Thyroid gland (tissue), 4 donors: ENCODE data around the gene MAPKAPK5. TPM values are rescaled to one million over a fixed set of nuclear protein-coding genes. Genes with fewer than 3 reads are reported as not detected.

Experiments used
- DNase-seq, 2 donors: peaks; one replicate each; pipeline ENCODE4 v3.0.0-alpha.2; 2019
- H3K27ac ChIP-seq, 3 donors: fragments of 200-600 bp; sonication (generic); 1 replicate in 2 of 3; 2 replicates in 1 of 3; pipeline ENCODE4 v1.5.1; 2016 to 2019; ENCODE audit warnings: mild to moderate bottlenecking in 1 of 3, moderate library complexity in 1 of 3
- H3K27me3 ChIP-seq: fragments of 200-600 bp; sonication (generic); one replicate; pipeline ENCODE4 v1.5.1; 2019
- H3K36me3 ChIP-seq, 2 donors: fragments of 200-600 bp; sonication (generic); one replicate each; pipeline ENCODE4 v1.5.1; 2016 to 2019
- H3K4me1 ChIP-seq, 2 donors: fragments of 200-600 bp; sonication (generic); one replicate each; pipeline ENCODE4 v1.5.1; 2017 to 2019
- H3K4me3 ChIP-seq, 3 donors: fragments of 200-600 bp; sonication (generic); replicated peaks in 1 of 3; 1 replicate in 2 of 3; 2 replicates in 1 of 3; pipeline ENCODE4 v1.5.1; 2016; ENCODE audit warnings: mild to moderate bottlenecking in 1 of 3
- H3K9me3 ChIP-seq: fragments of 200-600 bp; sonication (generic); one replicate; pipeline ENCODE4 v1.5.1; 2017
- POLR2A ChIP-seq, 2 donors: fragments of 450-650 bp; IDR thresholded peaks; one replicate each; pipeline ENCODE4 v1.6.1; 2017; ENCODE audit warnings: antibody characterized with exemption in 2 of 2, mild to moderate bottlenecking in 2 of 2, moderate library complexity in 1 of 2
- WGBS, 2 donors: methylation state at CpG; one replicate each; pipeline ENCODE4 v1.1.5; 2017; 5-methylcytosine and 5-hydroxymethylcytosine counted together
- intact Hi-C: fragments of 100-400 bp; cut with DNase I; formaldehyde crosslinking; loops from one replicate; pipeline ENCODE4 v1.15.1; 2023
- total RNA-seq, 4 donors: library from RNA; depleted of rRNA; stranded (reverse); fragments of >200 nt; gene quantifications; one replicate each; pipeline ENCODE4 v1.2.3, GENCODE V29; 2016
- TF ChIP-seq, protein P1 (sequence below), 6 experiments: fragments of 200-600 bp in 3 of 6; fragments of 450-650 bp in 3 of 6; sonication (generic) in 3 of 6; IDR thresholded peaks; one replicate each; pipeline ENCODE4 v1.5.1; 2016 to 2019; ENCODE audit warnings: antibody characterized with exemption in 6 of 6, mild to moderate bottlenecking in 2 of 6, inconsistent platforms in 1 of 6, moderate library complexity in 1 of 6

The MAPKAPK5 gene
- total RNA-seq, 4 donors from 2014 or later = 54.3 to 81.6 (median 60.0) TPM

DNA sequence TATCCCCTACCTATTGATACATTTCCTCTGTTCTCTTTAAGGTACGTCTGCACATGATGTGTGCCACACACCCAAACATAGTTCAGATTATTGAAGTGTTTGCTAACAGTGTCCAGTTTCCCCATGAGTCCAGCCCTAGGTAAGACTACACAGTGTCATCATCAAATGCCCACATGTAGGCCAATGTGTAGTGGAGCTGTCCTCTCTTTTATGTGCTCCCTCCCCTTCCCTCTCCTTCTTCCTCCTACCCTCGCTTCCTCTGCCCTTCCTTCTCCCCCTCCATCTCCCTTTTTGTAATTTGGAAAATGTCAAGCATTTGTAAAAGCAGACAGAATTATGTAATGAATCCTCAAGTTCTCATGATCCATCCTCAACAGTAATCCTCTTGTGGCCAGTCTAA lies 25.5 kb downstream of the MAPKAPK5 start:
- TF ChIP-seq, protein P1, sequence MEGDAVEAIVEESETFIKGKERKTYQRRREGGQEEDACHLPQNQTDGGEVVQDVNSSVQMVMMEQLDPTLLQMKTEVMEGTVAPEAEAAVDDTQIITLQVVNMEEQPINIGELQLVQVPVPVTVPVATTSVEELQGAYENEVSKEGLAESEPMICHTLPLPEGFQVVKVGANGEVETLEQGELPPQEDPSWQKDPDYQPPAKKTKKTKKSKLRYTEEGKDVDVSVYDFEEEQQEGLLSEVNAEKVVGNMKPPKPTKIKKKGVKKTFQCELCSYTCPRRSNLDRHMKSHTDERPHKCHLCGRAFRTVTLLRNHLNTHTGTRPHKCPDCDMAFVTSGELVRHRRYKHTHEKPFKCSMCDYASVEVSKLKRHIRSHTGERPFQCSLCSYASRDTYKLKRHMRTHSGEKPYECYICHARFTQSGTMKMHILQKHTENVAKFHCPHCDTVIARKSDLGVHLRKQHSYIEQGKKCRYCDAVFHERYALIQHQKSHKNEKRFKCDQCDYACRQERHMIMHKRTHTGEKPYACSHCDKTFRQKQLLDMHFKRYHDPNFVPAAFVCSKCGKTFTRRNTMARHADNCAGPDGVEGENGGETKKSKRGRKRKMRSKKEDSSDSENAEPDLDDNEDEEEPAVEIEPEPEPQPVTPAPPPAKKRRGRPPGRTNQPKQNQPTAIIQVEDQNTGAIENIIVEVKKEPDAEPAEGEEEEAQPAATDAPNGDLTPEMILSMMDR (IDR thresholded peaks at IDR 0.05) = no peak
- TF ChIP-seq POLR2A (IDR thresholded peaks at IDR 0.05) = no peak
- Histone ChIP-seq H3K9me3 (no peaks in the 10 kb centered on the region), H3K4me1 (no peaks in the 10 kb centered on the region), H3K27me3 (no peaks in the 10 kb centered on the region), H3K27ac (no peak overlapping the region), H3K36me3 (peaks cover 18 to 44% of the 10 kb centered on the region in 2 donors), H3K4me3 (no peak overlapping the region)
- intact Hi-C loops = no loop called here
- no peak for DNase-seq
- WGBS, 2 donors = 94 to 95% methylated on average over 2 of the region's 2 CpGs

DNA sequence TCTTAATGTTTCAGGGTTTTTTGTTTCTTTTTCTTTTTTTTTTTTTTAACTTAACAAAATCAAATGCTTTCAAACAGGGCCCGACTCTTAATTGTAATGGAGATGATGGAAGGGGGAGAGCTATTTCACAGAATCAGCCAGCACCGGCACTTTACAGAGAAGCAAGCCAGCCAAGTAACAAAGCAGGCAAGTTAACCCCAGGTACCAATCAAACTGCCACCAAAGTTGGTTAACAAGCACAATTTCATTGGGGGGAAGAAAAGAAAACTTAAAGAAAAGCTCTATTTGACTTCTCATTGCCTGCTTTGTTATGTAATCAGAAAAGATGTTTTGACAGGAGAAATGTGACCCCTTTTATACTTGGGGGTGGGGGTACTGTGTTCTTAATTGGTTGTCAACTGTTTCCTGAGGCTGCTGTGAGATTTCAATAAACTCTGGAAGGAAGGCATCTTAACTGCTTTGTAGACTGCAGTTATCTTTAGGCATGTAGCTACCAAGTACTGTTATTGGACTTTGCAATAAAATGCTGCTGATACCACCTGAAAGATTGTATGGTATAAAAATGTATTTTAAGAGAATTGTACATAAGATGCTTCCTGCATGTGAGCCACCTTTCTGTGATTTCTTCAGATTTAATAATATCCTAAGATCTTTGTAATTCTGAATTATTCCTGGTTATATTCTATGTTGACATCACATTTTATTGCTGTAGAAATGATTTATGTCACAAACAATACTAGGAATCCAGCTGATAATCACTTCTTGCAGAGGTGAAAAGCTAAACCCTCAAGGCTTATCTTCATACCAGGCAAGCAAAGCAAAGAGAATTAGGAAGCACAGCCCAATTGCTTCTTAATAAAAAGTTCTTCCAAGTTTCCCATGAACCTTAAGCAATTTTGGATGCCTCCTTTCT lies 26.9 kb downstream of the MAPKAPK5 start:
- intact Hi-C loops = no loop called here
- DNase-seq = no peak
- no peaks in the 10 kb centered on the region for H3K9me3 ChIP-seq
- no peaks in the 10 kb centered on the region for H3K4me1 ChIP-seq
- H3K27ac ChIP-seq = no peak overlapping the region
- H3K27me3 ChIP-seq = no peaks in the 10 kb centered on the region
- peaks cover 18 to 45% of the 10 kb centered on the region in 2 donors for H3K36me3 ChIP-seq
- WGBS, 2 donors = 67 to 71% methylated on average over 2 of the region's 2 CpGs
- TF ChIP-seq, protein P1 (IDR thresholded peaks at IDR 0.05) = no peak
- TF ChIP-seq POLR2A (IDR thresholded peaks at IDR 0.05) = no peak
- H3K4me3 ChIP-seq = no peak overlapping the region

DNA sequence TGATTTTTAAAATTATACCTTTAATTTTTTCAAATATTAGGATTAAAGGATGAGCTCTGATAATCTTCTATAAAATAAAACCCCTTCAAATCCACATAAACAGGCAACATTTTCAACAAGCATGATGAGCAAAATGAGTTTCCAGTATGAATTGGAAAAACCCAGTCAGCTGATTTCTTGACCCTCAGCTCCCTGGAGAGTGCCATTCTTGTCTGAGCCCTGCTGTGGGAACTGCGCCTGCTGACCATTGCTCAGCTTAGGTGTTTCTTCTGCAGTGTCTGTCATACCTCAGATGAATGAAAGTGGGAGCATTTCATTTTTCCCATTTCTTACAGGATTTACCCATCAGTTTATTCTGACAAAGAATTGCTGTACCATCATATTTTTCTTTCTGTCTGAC lies 27.6 kb downstream of the MAPKAPK5 start:
- H3K4me3 ChIP-seq = no peak overlapping the region

DNA sequence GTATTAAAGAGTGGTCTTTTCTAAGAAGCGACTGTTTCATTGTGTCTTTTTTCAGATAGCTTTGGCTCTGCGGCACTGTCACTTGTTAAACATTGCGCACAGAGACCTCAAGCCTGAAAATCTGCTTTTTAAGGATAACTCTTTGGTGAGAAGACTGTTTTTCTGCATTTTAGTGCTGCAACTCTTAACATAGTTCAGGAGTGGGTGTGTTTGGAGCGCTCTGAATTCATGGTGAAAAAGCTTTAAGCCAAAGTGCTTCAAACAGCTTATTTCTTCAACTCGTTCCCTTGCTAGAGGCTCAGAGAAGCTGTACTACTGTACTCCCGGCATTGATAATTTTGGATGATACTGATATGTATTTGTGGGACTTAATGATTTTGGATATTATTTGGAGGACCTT lies 28.2 kb downstream of the MAPKAPK5 start:
- WGBS, 2 donors = 97 to 98% methylated on average over 6 of the region's 6 CpGs
- DNase-seq = no peak
- Histone ChIP-seq H3K36me3 (peaks cover 18 to 45% of the 10 kb centered on the region in 2 donors), H3K9me3 (no peaks in the 10 kb centered on the region), H3K27ac (no peak overlapping the region), H3K27me3 (no peaks in the 10 kb centered on the region), H3K4me3 (no peak overlapping the region), H3K4me1 (no peaks in the 10 kb centered on the region)
- TF ChIP-seq, protein P1 (IDR thresholded peaks at IDR 0.05) = no peak
- TF ChIP-seq POLR2A (IDR thresholded peaks at IDR 0.05) = no peak
- intact Hi-C loops = no loop called here

More for the DNA sequence above, 27.6 kb downstream of the MAPKAPK5 start:
- TF ChIP-seq, protein P1 (IDR thresholded peaks at IDR 0.05) = no peak
- no peak for TF ChIP-seq POLR2A (IDR thresholded peaks at IDR 0.05)
- no peaks in the 10 kb centered on the region for H3K9me3 ChIP-seq
- intact Hi-C loops = no loop called here
- 85 to 100% methylated on average over 1 of the region's 1 CpG for WGBS, 2 donors
- DNase-seq = no peak
- no peak overlapping the region for H3K27ac ChIP-seq
- peaks cover 18 to 45% of the 10 kb centered on the region in 2 donors for H3K36me3 ChIP-seq
- no peaks in the 10 kb centered on the region for H3K4me1 ChIP-seq
- H3K27me3 ChIP-seq = no peaks in the 10 kb centered on the region

DNA sequence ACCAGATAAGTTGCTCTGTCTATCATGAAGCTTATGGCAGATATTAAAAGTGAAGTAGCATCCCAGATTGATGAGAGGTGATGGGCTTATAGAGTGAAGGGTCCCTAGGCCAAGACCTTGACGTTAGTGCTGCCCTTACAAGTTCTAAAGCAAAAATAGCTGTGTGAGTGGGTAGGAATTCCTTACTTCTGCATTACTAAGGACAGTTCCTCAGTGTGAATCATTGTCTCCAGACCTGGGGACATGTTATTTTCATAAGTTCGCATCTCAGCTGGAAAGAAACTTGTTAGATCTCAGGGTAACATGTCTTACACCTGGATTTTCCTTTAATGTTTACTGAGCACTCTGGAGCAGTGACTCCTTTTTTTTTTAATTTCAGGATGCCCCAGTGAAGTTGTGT lies 28.7 kb downstream of the MAPKAPK5 start:
- TF ChIP-seq POLR2A (IDR thresholded peaks at IDR 0.05) = no peak
- TF ChIP-seq, protein P1 (IDR thresholded peaks at IDR 0.05) = no peak
- 91 to 95% methylated on average over 2 of the region's 2 CpGs for WGBS, 2 donors
- H3K27ac ChIP-seq = no peak overlapping the region
- H3K4me1 ChIP-seq = no peaks in the 10 kb centered on the region
- no peak for DNase-seq
- peaks cover 18 to 45% of the 10 kb centered on the region in 2 donors for H3K36me3 ChIP-seq
- intact Hi-C loops = no loop called here
- H3K27me3 ChIP-seq = no peaks in the 10 kb centered on the region
- no peak overlapping the region for H3K4me3 ChIP-seq
- no peaks in the 10 kb centered on the region for H3K9me3 ChIP-seq
